WTC11 (cell line): ENCODE data around the gene ACOT13. TPM values are rescaled to one million over a fixed set of nuclear protein-coding genes. Genes with fewer than 3 reads are reported as not detected.
A peak's percentile ranks its signal among the peaks of the same experiment; 100 is the strongest.

ENCODE experiments used
- ATAC-seq: fragments of 200-7000 bp; cut with Tn5 transposase; 2 replicates; pipeline ENCODE4 v1.10.0; 2021; ENCODE audit warnings: mild to moderate bottlenecking, moderate library complexity
- CTCF ChIA-PET: fragments of 300-600 bp; sonication (Branson Sonifier 250); formaldehyde crosslinking; loops from one replicate; lab custom pipeline; 2021; ENCODE audit warnings: antibody characterized with exemption; lab: Charles Lee
- POLR2A ChIA-PET: fragments of 350-600 bp; sonication (Branson Sonifier 250); formaldehyde crosslinking; loops from one replicate; lab custom pipeline; 2021; ENCODE audit warnings: antibody characterized with exemption; lab: Charles Lee
- DNase-seq: peaks from one replicate; pipeline ENCODE4 v3.0.0; 2021; ENCODE audit warnings: low spot score
- H3K27ac Mint-ChIP-seq: 2 replicates; pipeline ENCODE4 v1.8.0; 2021; ENCODE audit warnings: mixed read lengths
- H3K27me3 Mint-ChIP-seq: 2 replicates; pipeline ENCODE4 v1.8.0; 2021; ENCODE audit warnings: low read depth, mild to moderate bottlenecking, moderate library complexity, mixed read lengths
- H3K36me3 Mint-ChIP-seq: 2 replicates; pipeline ENCODE4 v1.8.0; 2021; ENCODE audit warnings: mixed read lengths
- H3K4me1 Mint-ChIP-seq: 2 replicates; pipeline ENCODE4 v1.8.0; 2022; ENCODE audit warnings: mixed read lengths
- H3K4me3 Mint-ChIP-seq: 2 replicates; pipeline ENCODE4 v1.8.0; 2021; ENCODE audit warnings: mild to moderate bottlenecking, moderate library complexity, mixed read lengths
- H3K9me3 Mint-ChIP-seq: 2 replicates; pipeline ENCODE4 v1.8.0; 2021; ENCODE audit warnings: mixed read lengths
- CREM ChIP-seq: sonication (generic); formaldehyde crosslinking; IDR thresholded peaks from 2 replicates; pipeline ENCODE4 v1.8.1; 2022; ENCODE audit warnings: mild to moderate bottlenecking, missing genetic modification reagents, moderate library complexity
- EMX1 ChIP-seq: fragments of 250-450 bp; sonication (Bioruptor Pico); IDR thresholded peaks from 2 replicates; pipeline ENCODE4 v1.8.0; 2021; ENCODE audit warnings: mild to moderate bottlenecking
- GRHL2 ChIP-seq: fragments of 250-450 bp; sonication (Bioruptor Pico); IDR thresholded peaks from 2 replicates; pipeline ENCODE4 v1.8.0; 2022; ENCODE audit warnings: mild to moderate bottlenecking, moderate library complexity; ENCODE audit not compliant: insufficient replicate concordance, severe bottlenecking
- GTF2I ChIP-seq: fragments of 250-450 bp; sonication (Bioruptor Pico); conservative IDR thresholded peaks from 2 replicates; pipeline ENCODE4 v1.4.0; 2021; ENCODE audit warnings: mild to moderate bottlenecking
- HMGA2 ChIP-seq: fragments of 250-450 bp; sonication (Bioruptor Pico); IDR thresholded peaks from 2 replicates; pipeline ENCODE4 v1.4.0; 2021; ENCODE audit warnings: mild to moderate bottlenecking, moderate library complexity
- NFYB ChIP-seq: sonication (generic); formaldehyde crosslinking; conservative IDR thresholded peaks from 2 replicates; pipeline ENCODE4 v1.8.0; 2022; ENCODE audit warnings: low read depth, missing genetic modification reagents
- NR3C1 ChIP-seq: sonication (generic); formaldehyde crosslinking; conservative IDR thresholded peaks from 2 replicates; pipeline ENCODE4 v1.8.1; 2023; ENCODE audit warnings: low read depth, mild to moderate bottlenecking, missing genetic modification reagents
- RELA ChIP-seq: sonication (generic); formaldehyde crosslinking; IDR thresholded peaks from 2 replicates; pipeline ENCODE4 v1.8.1; 2022; ENCODE audit warnings: missing genetic modification reagents, mild to moderate bottlenecking, borderline replicate concordance
- RORB ChIP-seq: fragments of 250-450 bp; sonication (Bioruptor Pico); IDR thresholded peaks from 2 replicates; pipeline ENCODE4 v1.9.0; 2021; ENCODE audit warnings: mild to moderate bottlenecking
- SOX15 ChIP-seq: fragments of 250-450 bp; sonication (Bioruptor Pico); IDR thresholded peaks from 2 replicates; pipeline ENCODE4 v1.9.0; 2021; ENCODE audit warnings: mild to moderate bottlenecking
- TP53 ChIP-seq: sonication (generic); formaldehyde crosslinking; IDR thresholded peaks from 2 replicates; pipeline ENCODE4 v1.8.1; 2023; ENCODE audit warnings: mild to moderate bottlenecking, missing genetic modification reagents
- ZNF138 ChIP-seq: sonication (generic); formaldehyde crosslinking; conservative IDR thresholded peaks from 2 replicates; pipeline ENCODE4 v1.8.1; 2022; ENCODE audit warnings: mild to moderate bottlenecking, moderate library complexity, missing genetic modification reagents
- total RNA-seq: library from RNA; stranded (reverse); gene quantifications from 3 replicates; pipeline ENCODE4 v1.2.3, GENCODE V29; 2021
- TF ChIP-seq, protein P1 (sequence below): fragments of 250-450 bp; sonication (Bioruptor Pico); IDR thresholded peaks from 2 replicates; pipeline ENCODE4 v1.8.0; 2021; ENCODE audit warnings: mild to moderate bottlenecking
- TF ChIP-seq, protein P2 (sequence below): sonication (generic); formaldehyde crosslinking; IDR thresholded peaks from 2 replicates; pipeline ENCODE4 v1.8.0; 2023; ENCODE audit warnings: missing genetic modification reagents, mild to moderate bottlenecking, borderline replicate concordance
- TF ChIP-seq, protein P3 (sequence below): sonication (generic); formaldehyde crosslinking; IDR thresholded peaks from 2 replicates; pipeline ENCODE4 v1.8.1; 2023; ENCODE audit warnings: mild to moderate bottlenecking, missing genetic modification reagents, moderate library complexity
- TF ChIP-seq, protein P4 (sequence below): sonication (generic); formaldehyde crosslinking; IDR thresholded peaks from 2 replicates; pipeline ENCODE4 v1.8.0; 2022; ENCODE audit warnings: missing genetic modification reagents
- TF ChIP-seq, protein P5 (sequence below): sonication (generic); formaldehyde crosslinking; IDR thresholded peaks from 2 replicates; pipeline ENCODE4 v1.8.1; 2022; ENCODE audit warnings: low read depth, mild to moderate bottlenecking, moderate library complexity, missing genetic modification reagents, borderline replicate concordance

ACOT13 gene
- total RNA-seq, 1 experiment from 2014 or later: 54.0 TPM

DNA sequence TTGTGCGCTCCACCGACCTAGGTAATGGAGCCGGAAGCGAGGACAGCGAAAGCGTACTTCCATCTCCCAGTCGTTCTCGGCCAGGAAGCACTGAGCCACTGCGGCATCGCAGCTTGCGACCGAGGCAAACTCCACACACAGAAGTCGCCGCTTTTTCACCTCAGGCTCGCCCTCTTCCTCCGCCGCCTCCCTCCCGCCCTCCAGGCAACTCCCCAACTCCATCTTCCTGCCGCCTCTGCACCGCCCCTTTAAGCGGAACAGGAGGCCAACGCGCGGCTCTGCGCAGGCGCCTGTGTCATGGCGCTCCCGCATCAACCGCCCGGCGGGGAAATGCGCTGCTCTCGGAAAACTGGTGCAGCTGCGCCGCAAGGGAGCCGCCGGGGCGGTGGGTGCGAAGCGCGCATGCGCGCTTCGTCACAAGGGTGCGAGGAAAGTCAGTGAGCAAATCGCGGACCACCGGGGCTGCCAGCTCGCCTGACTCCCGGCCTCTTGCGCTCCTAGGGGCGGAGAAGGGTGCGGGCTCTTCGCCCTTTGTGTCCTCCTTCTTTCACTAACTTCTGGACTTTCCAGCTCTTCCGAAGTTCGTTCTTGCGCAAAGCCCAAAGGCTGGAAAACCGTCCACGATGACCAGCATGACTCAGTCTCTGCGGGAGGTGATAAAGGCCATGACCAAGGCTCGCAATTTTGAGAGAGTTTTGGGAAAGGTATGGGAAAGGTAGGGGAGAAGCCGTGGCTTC lies at the start of gene ACOT13, which contains the start of gene TDP2 (continued):
- TF ChIP-seq, protein P1, sequence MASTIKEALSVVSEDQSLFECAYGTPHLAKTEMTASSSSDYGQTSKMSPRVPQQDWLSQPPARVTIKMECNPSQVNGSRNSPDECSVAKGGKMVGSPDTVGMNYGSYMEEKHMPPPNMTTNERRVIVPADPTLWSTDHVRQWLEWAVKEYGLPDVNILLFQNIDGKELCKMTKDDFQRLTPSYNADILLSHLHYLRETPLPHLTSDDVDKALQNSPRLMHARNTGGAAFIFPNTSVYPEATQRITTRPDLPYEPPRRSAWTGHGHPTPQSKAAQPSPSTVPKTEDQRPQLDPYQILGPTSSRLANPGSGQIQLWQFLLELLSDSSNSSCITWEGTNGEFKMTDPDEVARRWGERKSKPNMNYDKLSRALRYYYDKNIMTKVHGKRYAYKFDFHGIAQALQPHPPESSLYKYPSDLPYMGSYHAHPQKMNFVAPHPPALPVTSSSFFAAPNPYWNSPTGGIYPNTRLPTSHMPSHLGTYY (CRISPR knock-in tag): 0 out of 2 replicates have a peak, but pooled peaks have one; percentile 67
- no peak for TF ChIP-seq SOX15 (CRISPR knock-in tag)
- TF ChIP-seq NR3C1 (CRISPR knock-in tag): no peak
- TF ChIP-seq GRHL2 (CRISPR knock-in tag): no peak
- 0 out of 2 replicates have a peak, but pooled peaks have one; percentile 11 for TF ChIP-seq TP53
- no peak for TF ChIP-seq NFYB (CRISPR knock-in tag)
- TF ChIP-seq, protein P2, sequence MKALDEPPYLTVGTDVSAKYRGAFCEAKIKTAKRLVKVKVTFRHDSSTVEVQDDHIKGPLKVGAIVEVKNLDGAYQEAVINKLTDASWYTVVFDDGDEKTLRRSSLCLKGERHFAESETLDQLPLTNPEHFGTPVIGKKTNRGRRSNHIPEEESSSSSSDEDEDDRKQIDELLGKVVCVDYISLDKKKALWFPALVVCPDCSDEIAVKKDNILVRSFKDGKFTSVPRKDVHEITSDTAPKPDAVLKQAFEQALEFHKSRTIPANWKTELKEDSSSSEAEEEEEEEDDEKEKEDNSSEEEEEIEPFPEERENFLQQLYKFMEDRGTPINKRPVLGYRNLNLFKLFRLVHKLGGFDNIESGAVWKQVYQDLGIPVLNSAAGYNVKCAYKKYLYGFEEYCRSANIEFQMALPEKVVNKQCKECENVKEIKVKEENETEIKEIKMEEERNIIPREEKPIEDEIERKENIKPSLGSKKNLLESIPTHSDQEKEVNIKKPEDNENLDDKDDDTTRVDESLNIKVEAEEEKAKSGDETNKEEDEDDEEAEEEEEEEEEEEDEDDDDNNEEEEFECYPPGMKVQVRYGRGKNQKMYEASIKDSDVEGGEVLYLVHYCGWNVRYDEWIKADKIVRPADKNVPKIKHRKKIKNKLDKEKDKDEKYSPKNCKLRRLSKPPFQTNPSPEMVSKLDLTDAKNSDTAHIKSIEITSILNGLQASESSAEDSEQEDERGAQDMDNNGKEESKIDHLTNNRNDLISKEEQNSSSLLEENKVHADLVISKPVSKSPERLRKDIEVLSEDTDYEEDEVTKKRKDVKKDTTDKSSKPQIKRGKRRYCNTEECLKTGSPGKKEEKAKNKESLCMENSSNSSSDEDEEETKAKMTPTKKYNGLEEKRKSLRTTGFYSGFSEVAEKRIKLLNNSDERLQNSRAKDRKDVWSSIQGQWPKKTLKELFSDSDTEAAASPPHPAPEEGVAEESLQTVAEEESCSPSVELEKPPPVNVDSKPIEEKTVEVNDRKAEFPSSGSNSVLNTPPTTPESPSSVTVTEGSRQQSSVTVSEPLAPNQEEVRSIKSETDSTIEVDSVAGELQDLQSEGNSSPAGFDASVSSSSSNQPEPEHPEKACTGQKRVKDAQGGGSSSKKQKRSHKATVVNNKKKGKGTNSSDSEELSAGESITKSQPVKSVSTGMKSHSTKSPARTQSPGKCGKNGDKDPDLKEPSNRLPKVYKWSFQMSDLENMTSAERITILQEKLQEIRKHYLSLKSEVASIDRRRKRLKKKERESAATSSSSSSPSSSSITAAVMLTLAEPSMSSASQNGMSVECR (CRISPR knock-in tag): peak; percentile 91; the same call in 1 of the 2 replicates
- TF ChIP-seq, protein P3, sequence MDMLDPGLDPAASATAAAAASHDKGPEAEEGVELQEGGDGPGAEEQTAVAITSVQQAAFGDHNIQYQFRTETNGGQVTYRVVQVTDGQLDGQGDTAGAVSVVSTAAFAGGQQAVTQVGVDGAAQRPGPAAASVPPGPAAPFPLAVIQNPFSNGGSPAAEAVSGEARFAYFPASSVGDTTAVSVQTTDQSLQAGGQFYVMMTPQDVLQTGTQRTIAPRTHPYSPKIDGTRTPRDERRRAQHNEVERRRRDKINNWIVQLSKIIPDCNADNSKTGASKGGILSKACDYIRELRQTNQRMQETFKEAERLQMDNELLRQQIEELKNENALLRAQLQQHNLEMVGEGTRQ (CRISPR knock-in tag): peak; percentile 65
- no peak for TF ChIP-seq HMGA2 (CRISPR knock-in tag)
- no peak for TF ChIP-seq EMX1 (CRISPR knock-in tag)
- TF ChIP-seq CREM (CRISPR knock-in tag): peak; percentile 84
- TF ChIP-seq, protein P4, sequence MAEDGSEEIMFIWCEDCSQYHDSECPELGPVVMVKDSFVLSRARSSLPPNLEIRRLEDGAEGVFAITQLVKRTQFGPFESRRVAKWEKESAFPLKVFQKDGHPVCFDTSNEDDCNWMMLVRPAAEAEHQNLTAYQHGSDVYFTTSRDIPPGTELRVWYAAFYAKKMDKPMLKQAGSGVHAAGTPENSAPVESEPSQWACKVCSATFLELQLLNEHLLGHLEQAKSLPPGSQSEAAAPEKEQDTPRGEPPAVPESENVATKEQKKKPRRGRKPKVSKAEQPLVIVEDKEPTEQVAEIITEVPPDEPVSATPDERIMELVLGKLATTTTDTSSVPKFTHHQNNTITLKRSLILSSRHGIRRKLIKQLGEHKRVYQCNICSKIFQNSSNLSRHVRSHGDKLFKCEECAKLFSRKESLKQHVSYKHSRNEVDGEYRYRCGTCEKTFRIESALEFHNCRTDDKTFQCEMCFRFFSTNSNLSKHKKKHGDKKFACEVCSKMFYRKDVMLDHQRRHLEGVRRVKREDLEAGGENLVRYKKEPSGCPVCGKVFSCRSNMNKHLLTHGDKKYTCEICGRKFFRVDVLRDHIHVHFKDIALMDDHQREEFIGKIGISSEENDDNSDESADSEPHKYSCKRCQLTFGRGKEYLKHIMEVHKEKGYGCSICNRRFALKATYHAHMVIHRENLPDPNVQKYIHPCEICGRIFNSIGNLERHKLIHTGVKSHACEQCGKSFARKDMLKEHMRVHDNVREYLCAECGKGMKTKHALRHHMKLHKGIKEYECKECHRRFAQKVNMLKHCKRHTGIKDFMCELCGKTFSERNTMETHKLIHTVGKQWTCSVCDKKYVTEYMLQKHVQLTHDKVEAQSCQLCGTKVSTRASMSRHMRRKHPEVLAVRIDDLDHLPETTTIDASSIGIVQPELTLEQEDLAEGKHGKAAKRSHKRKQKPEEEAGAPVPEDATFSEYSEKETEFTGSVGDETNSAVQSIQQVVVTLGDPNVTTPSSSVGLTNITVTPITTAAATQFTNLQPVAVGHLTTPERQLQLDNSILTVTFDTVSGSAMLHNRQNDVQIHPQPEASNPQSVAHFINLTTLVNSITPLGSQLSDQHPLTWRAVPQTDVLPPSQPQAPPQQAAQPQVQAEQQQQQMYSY (CRISPR knock-in tag): no peak
- TF ChIP-seq, protein P5, sequence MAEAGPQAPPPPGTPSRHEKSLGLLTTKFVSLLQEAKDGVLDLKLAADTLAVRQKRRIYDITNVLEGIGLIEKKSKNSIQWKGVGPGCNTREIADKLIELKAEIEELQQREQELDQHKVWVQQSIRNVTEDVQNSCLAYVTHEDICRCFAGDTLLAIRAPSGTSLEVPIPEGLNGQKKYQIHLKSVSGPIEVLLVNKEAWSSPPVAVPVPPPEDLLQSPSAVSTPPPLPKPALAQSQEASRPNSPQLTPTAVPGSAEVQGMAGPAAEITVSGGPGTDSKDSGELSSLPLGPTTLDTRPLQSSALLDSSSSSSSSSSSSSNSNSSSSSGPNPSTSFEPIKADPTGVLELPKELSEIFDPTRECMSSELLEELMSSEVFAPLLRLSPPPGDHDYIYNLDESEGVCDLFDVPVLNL (CRISPR knock-in tag): no peak
- no peak for TF ChIP-seq RORB (CRISPR knock-in tag)
- TF ChIP-seq, all 79 proteins: peak for 29

DNA sequence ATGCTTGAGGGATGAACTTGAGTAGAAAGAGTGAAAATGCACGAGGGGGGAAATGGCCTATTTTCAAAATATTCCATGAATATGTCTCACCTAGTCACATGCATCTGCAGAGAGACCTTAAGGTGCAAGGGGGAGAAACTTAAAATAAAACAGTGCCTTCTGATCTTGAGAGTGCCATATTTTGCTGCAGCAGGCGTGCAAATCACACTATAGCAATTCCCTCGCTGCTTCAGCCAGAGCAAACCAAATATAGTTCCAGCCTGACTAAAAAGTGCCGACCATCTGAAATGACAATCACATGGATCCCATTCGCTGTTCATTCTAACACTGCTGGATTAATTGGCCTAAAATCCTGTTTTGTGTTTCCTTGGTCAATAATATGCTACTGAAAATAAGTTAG lies 47.2 kb upstream of the ACOT13 start:
- ATAC-seq: no peak
- H3K36me3 Mint-ChIP-seq: no peaks in the 10 kb centered on the region
- H3K4me1 Mint-ChIP-seq: peaks cover 22% of the 10 kb centered on the region
- ChIA-PET POLR2A (no interaction called here), CTCF (interaction anchor here (1.3 kb wide), 1 partner anchor 38 kb away, joined by 8 read pairs; no protein-coding TSS in a partner anchor)
- H3K9me3 Mint-ChIP-seq: no peaks in the 10 kb centered on the region
- no peak for TF ChIP-seq RELA
- TF ChIP-seq ZNF138: no peak
- no peak for TF ChIP-seq GTF2I (CRISPR knock-in tag)
- no peak overlapping the region for H3K4me3 Mint-ChIP-seq
- no peak overlapping the region for H3K27ac Mint-ChIP-seq
- DNase-seq: no peak
- H3K27me3 Mint-ChIP-seq: no peaks in the 10 kb centered on the region
